NB4 (cell line): ENCODE results near the gene TJP1.

Experiments
- MAX ChIP-seq: IDR thresholded peaks from 2 replicates; pipeline ENCODE4 v1.6.1; 2011; ENCODE audit warnings: low read depth, low read length
- MYC ChIP-seq: IDR thresholded peaks from 2 replicates; pipeline ENCODE4 v1.6.1; 2011; ENCODE audit warnings: low read depth, low read length
- POLR2A ChIP-seq: IDR thresholded peaks from 2 replicates; pipeline ENCODE4 v1.6.1; 2011; ENCODE audit warnings: mild to moderate bottlenecking; ENCODE audit not compliant: insufficient read length; ENCODE audit errors: extremely low read depth
- TF ChIP-seq, protein P1 (sequence below): IDR thresholded peaks from one replicate; pipeline ENCODE4 v1.5.1; 2012; ENCODE audit warnings: low read depth, low read length

- TF ChIP-seq, protein P1, sequence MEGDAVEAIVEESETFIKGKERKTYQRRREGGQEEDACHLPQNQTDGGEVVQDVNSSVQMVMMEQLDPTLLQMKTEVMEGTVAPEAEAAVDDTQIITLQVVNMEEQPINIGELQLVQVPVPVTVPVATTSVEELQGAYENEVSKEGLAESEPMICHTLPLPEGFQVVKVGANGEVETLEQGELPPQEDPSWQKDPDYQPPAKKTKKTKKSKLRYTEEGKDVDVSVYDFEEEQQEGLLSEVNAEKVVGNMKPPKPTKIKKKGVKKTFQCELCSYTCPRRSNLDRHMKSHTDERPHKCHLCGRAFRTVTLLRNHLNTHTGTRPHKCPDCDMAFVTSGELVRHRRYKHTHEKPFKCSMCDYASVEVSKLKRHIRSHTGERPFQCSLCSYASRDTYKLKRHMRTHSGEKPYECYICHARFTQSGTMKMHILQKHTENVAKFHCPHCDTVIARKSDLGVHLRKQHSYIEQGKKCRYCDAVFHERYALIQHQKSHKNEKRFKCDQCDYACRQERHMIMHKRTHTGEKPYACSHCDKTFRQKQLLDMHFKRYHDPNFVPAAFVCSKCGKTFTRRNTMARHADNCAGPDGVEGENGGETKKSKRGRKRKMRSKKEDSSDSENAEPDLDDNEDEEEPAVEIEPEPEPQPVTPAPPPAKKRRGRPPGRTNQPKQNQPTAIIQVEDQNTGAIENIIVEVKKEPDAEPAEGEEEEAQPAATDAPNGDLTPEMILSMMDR = no peak
- no peak for TF ChIP-seq MAX
- no peak for TF ChIP-seq POLR2A
- no peak for TF ChIP-seq MYC
Measured at GRCh38 chr15:29677871-29678461, 144.3 kb downstream of the TJP1 start.
